Neural progenitor cell (in vitro differentiated cells): Measurements from ENCODE around the gene IQSEC3. TPM values are rescaled to one million over a fixed set of nuclear protein-coding genes. Genes with fewer than 3 reads are reported as not detected.
"Not testable (repeated sequence)": the region's sequence is repeated elsewhere in the genome, so short reads cannot be mapped to it uniquely, and the experiment has no call there.

ENCODE experiments used
- DNase-seq: peaks from one replicate; pipeline ENCODE4 v3.0.0-alpha.2; 2016; ENCODE audit warnings: low spot score
- H2AFZ ChIP-seq: fragments of 200-600 bp; sonication (generic); replicated peaks from 2 replicates; pipeline ENCODE4 v1.6.1; 2016; ENCODE audit warnings: antibody characterized with exemption
- H3F3A ChIP-seq: fragments of 200-600 bp; sonication (generic); 2 replicates; pipeline ENCODE4 v1.6.1; 2016; ENCODE audit warnings: antibody characterized with exemption, low read depth
- H3K27ac ChIP-seq: fragments of 200-600 bp; sonication (generic); 2 replicates; pipeline ENCODE4 v1.5.1; 2016; ENCODE audit warnings: mild to moderate bottlenecking
- H3K27me3 ChIP-seq: fragments of 200-600 bp; sonication (generic); 2 replicates; pipeline ENCODE4 v1.6.1; 2016; ENCODE audit warnings: mild to moderate bottlenecking, moderate library complexity
- H3K36me3 ChIP-seq: fragments of 200-600 bp; sonication (generic); 2 replicates; pipeline ENCODE4 v1.5.1; 2016
- H3K4me1 ChIP-seq: fragments of 200-600 bp; sonication (generic); 2 replicates; pipeline ENCODE4 v1.6.1; 2016; ENCODE audit warnings: mixed run types
- H3K4me2 ChIP-seq: fragments of 200-600 bp; sonication (generic); 2 replicates; pipeline ENCODE4 v1.6.1; 2016
- H3K4me3 ChIP-seq: fragments of 200-600 bp; sonication (generic); 2 replicates; pipeline ENCODE4 v1.5.1; 2016
- H3K79me2 ChIP-seq: fragments of 200-600 bp; sonication (generic); 2 replicates; pipeline ENCODE4 v1.6.1; 2016; ENCODE audit warnings: low read depth
- H3K9ac ChIP-seq: fragments of 200-600 bp; sonication (generic); 2 replicates; pipeline ENCODE4 v1.6.1; 2016
- H3K9me3 ChIP-seq: fragments of 200-600 bp; sonication (generic); 2 replicates; pipeline ENCODE4 v1.5.1; 2016; ENCODE audit warnings: low read depth
- H4K20me1 ChIP-seq: fragments of 200-600 bp; sonication (generic); 2 replicates; pipeline ENCODE4 v1.6.1; 2016; ENCODE audit warnings: low read depth
- H3K27ac Mint-ChIP-seq: 3 replicates; pipeline ENCODE4 v1.8.0; 2021; ENCODE audit warnings: mixed read lengths
- H3K27me3 Mint-ChIP-seq: 2 replicates; pipeline ENCODE4 v1.8.0; 2022; ENCODE audit warnings: low read depth, mild to moderate bottlenecking, inconsistent platforms, moderate library complexity, mixed read lengths; ENCODE audit not compliant: insufficient read depth
- H3K36me3 Mint-ChIP-seq: 3 replicates; pipeline ENCODE4 v1.8.0; 2021; ENCODE audit warnings: mixed read lengths
- H3K4me1 Mint-ChIP-seq: 3 replicates; pipeline ENCODE4 v1.8.0; 2021; ENCODE audit warnings: mixed read lengths
- H3K4me3 Mint-ChIP-seq: 3 replicates; pipeline ENCODE4 v1.8.0; 2021; ENCODE audit warnings: mild to moderate bottlenecking, moderate library complexity, mixed read lengths
- H3K9me3 Mint-ChIP-seq: 3 replicates; pipeline ENCODE4 v1.8.0; 2020; ENCODE audit warnings: mixed read lengths
- total RNA-seq: library from RNA; depleted of rRNA; stranded (reverse); fragments of >200 nt; gene quantifications from 2 replicates; pipeline ENCODE4 v1.2.3, GENCODE V29; 2015; ENCODE audit warnings: low replicate concordance

Gene IQSEC3
- total RNA-seq, 1 donor from 2014 or later = 0.09 TPM

DNA sequence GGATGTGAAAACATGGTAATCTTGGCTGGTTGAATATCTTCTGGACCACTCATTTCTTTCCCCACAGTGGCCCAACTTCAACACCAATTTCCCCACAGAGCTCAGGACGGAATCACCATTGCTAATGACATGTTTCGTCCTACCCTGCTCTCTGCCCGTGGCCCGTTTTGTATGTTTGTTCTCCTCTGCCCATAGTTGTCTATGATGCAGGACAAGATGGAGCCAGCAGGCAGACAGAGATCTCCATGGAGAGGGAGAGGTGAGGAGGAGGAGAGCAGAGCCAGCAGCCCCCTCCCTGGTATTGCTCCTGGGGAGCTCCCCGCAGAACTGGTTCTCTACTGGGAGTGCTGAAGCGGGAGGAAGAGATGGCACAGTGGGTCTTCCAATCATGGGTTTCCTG lies 3.1 kb downstream of the IQSEC3 start:
- H2AFZ ChIP-seq, H3K9me3 ChIP-seq, H3K4me1 Mint-ChIP-seq, H3K27ac Mint-ChIP-seq, DNase-seq, H3K4me1 ChIP-seq, H3F3A ChIP-seq, H3K4me3 Mint-ChIP-seq, H3K9ac ChIP-seq, H3K9me3 Mint-ChIP-seq, H4K20me1 ChIP-seq, H3K4me3 ChIP-seq, H3K36me3 Mint-ChIP-seq, H3K79me2 ChIP-seq, H3K4me2 ChIP-seq, H3K36me3 ChIP-seq, H3K27ac ChIP-seq: not testable (repeated sequence)
- peaks cover 26% of the 10 kb centered on the region for H3K27me3 Mint-ChIP-seq
- H3K27me3 ChIP-seq = peaks cover 67% of the 10 kb centered on the region

DNA sequence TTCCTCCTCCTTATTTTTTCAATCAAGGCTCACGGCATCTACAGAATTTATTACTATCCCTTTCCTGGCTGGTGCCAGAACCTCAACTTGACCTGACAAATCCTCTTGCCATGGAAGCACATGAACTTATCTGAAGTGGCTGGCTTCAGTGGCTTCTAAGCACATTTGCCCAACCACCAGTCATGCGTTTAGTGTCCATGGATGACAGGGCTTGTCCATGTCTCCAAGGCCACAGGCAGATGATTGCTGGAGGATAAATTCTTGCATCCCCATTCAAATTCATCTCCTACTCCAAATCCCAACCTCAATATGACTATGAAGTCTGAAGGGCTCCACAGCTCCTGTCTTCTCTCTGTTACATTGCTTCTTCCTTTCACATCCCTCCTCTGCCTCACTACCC lies 4.0 kb downstream of the IQSEC3 start:
- H3K27ac Mint-ChIP-seq, H3K36me3 Mint-ChIP-seq: not testable (repeated sequence)
- peaks cover 27% of the 10 kb centered on the region for H3K27me3 Mint-ChIP-seq

DNA sequence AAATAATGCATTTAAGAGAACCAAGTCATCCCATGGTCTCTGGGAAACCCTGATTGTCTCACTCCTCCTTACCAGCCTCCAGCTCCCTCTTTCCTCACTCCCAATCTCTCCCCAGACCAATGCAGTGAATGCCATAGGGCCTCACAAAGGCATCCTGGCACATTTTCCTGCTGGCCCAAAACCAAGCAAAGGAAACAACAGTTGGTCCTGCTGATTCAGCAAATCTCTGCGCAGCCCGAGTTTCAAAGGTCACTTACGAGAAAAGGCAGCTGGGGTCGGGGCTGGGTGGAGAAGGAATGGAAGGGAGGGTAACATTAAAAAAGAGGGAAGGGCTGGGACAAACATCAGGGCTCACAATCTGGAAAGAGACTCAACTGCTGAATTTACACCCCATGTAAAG lies 5.5 kb downstream of the IQSEC3 start:
- not testable (repeated sequence) for H3K4me3 Mint-ChIP-seq, H3K9me3 Mint-ChIP-seq, H3K36me3 Mint-ChIP-seq, H3K9me3 ChIP-seq, H3K4me2 ChIP-seq, H3K27ac ChIP-seq, H4K20me1 ChIP-seq, H3K4me1 ChIP-seq, H3K9ac ChIP-seq, H3K27ac Mint-ChIP-seq, H3K36me3 ChIP-seq, H3K79me2 ChIP-seq, DNase-seq, H3F3A ChIP-seq, H2AFZ ChIP-seq, H3K4me3 ChIP-seq, H3K4me1 Mint-ChIP-seq
- H3K27me3 Mint-ChIP-seq = peaks cover 34% of the 10 kb centered on the region
- peaks cover 75% of the 10 kb centered on the region for H3K27me3 ChIP-seq

More for the DNA sequence above, 4.0 kb downstream of the IQSEC3 start:
- H3K4me2 ChIP-seq, H3K4me1 ChIP-seq, H3K36me3 ChIP-seq, H3K9ac ChIP-seq, H3K4me3 ChIP-seq, H3K4me1 Mint-ChIP-seq, H3F3A ChIP-seq, H3K27ac ChIP-seq, H2AFZ ChIP-seq, H3K4me3 Mint-ChIP-seq, H3K9me3 ChIP-seq, H3K9me3 Mint-ChIP-seq, DNase-seq, H3K79me2 ChIP-seq, H4K20me1 ChIP-seq: not testable (repeated sequence)
- H3K27me3 ChIP-seq = peaks cover 65% of the 10 kb centered on the region

DNA sequence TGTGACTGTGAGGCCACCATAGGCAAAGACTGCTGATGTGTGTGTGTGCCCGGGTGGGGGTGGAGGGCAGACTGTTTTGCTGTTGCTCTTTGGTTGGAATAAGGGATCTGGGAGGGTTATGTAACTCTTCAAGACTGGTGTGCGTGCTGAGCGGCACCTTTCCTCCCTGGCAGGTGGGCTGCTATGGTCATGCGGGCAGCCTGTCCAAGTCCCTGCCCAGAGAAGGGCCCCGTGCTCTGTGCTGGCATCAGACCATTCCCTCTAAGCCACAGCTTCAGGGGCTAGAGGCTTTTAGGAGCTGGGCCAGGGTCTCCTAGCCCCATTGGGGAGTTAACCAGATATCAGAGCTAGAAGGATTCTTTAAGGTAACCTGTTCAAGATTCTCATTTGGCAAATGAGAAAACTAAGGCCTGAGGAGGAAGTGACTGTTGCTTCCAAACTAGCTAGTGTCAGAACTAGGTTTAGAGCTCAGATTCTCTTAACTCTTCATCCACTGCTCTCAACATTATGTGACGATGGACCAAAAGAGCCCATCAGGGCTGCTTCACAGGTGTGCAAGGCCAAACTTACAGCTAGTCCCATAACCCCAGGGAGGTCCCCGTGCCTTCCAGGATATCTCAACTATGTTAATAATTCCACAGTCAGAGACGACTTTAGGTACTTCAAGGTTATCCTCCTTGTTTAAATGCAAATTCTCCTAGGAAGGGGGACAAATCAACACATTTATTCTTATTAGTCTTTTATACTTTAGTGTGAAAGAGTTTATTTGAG lies 8.0 kb downstream of the IQSEC3 start:
- H3K27ac ChIP-seq, H3K79me2 ChIP-seq, H3K9ac ChIP-seq, H3K36me3 ChIP-seq, H3K27ac Mint-ChIP-seq, H2AFZ ChIP-seq, H3K4me1 ChIP-seq, H3K9me3 ChIP-seq, H4K20me1 ChIP-seq, H3K9me3 Mint-ChIP-seq, DNase-seq, H3K36me3 Mint-ChIP-seq, H3K4me2 ChIP-seq, H3K4me3 Mint-ChIP-seq, H3F3A ChIP-seq, H3K4me3 ChIP-seq: not testable (repeated sequence)
- H3K4me1 Mint-ChIP-seq = peaks cover 11% of the 10 kb centered on the region
- peaks cover 46% of the 10 kb centered on the region for H3K27me3 Mint-ChIP-seq
- peaks cover 75% of the 10 kb centered on the region for H3K27me3 ChIP-seq

DNA sequence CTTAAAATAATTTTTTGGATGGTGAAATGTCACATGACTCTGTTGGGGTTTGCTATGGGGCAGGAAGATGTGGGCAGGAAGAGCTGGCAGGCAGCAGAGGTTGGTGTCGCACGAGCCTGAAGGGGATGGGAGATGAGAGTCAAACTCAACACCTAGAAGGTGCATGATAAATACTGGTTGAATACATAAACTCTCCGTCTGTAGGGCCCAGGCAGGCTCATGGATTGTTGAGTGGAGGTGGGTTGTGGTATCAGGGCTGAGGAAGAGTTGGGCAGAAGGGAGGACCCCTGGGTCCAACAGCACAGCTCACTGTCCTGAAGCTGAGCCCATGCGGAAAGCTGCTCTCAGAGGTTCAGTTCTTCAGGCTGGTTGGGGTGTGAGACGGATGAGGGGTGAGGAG lies 9.0 kb downstream of the IQSEC3 start:
- H3K27me3 Mint-ChIP-seq = peaks cover 44% of the 10 kb centered on the region
- H3K4me3 ChIP-seq, H3K36me3 ChIP-seq, H3K4me3 Mint-ChIP-seq, H3K36me3 Mint-ChIP-seq, H2AFZ ChIP-seq, H3K9ac ChIP-seq, H3K27ac Mint-ChIP-seq, H3K4me2 ChIP-seq, H3K27ac ChIP-seq, DNase-seq, H3K79me2 ChIP-seq, H3K4me1 ChIP-seq, H3K9me3 Mint-ChIP-seq, H3F3A ChIP-seq, H3K9me3 ChIP-seq, H4K20me1 ChIP-seq: not testable (repeated sequence)
- peaks cover 14% of the 10 kb centered on the region for H3K4me1 Mint-ChIP-seq
- peaks cover 75% of the 10 kb centered on the region for H3K27me3 ChIP-seq

DNA sequence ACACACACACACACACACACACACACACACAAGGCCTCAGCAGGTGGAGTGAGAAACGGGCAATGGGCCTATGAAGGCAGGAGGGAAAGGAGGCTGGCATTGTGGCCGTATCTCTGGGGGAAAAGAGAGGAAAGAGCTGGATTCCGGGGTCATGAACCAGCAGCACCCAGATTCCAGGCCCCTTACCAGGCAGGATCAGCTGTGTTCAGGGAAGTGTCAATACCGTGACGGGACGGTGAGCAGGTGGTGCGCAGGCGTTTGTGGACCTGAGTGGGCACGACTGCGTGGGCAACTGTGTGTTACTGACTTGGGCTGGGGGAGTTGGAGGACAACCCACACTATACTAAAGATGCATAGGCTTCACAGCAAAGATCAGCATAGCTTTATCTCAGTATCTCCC lies 9.5 kb downstream of the IQSEC3 start:
- H3K4me2 ChIP-seq, H3K9ac ChIP-seq, H3K36me3 Mint-ChIP-seq, H2AFZ ChIP-seq, H3K4me1 ChIP-seq, H3F3A ChIP-seq, H3K9me3 Mint-ChIP-seq, H3K4me3 ChIP-seq, H4K20me1 ChIP-seq, H3K27ac Mint-ChIP-seq, H3K27ac ChIP-seq, H3K36me3 ChIP-seq, H3K9me3 ChIP-seq, H3K4me3 Mint-ChIP-seq, H3K79me2 ChIP-seq, DNase-seq: not testable (repeated sequence)
- Mint-ChIP-seq H3K4me1 (peaks cover 14% of the 10 kb centered on the region), H3K27me3 (peaks cover 44% of the 10 kb centered on the region)
- peaks cover 75% of the 10 kb centered on the region for H3K27me3 ChIP-seq

DNA sequence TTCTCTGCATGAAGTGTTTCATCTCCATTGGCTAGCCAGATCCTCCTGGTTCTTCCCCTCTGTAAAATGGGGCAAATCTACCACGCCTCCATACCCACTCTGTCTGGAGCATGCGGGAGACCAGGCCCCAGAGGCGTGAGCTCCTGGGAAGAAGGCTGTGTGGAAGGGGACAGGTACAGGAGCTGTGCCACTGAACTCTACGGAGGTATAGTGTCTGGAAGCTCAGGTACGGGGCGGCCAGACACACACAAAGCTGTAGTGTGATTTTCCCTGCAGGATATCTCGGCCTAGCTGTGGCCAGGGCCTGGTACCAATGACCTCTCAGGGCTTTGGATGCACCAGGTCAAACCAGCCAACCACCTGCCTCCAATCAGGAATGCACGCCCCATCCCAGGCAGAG lies 10.0 kb downstream of the IQSEC3 start:
- H3K79me2 ChIP-seq, H3K9ac ChIP-seq, H3K4me3 ChIP-seq, H3K4me2 ChIP-seq, H3K9me3 Mint-ChIP-seq, H3K9me3 ChIP-seq, H3K36me3 Mint-ChIP-seq, H3K27ac Mint-ChIP-seq, H3K27ac ChIP-seq, H3F3A ChIP-seq, H4K20me1 ChIP-seq, H2AFZ ChIP-seq, DNase-seq, H3K36me3 ChIP-seq, H3K4me1 ChIP-seq: not testable (repeated sequence)
- H3K27me3 ChIP-seq = peaks cover 75% of the 10 kb centered on the region
- H3K4me3 Mint-ChIP-seq = peak overlapping the region; percentile 13
- peaks cover 46% of the 10 kb centered on the region for H3K27me3 Mint-ChIP-seq
- peaks cover 14% of the 10 kb centered on the region for H3K4me1 Mint-ChIP-seq
